Measurements from ENCODE around the gene TRIM22.

DNA sequence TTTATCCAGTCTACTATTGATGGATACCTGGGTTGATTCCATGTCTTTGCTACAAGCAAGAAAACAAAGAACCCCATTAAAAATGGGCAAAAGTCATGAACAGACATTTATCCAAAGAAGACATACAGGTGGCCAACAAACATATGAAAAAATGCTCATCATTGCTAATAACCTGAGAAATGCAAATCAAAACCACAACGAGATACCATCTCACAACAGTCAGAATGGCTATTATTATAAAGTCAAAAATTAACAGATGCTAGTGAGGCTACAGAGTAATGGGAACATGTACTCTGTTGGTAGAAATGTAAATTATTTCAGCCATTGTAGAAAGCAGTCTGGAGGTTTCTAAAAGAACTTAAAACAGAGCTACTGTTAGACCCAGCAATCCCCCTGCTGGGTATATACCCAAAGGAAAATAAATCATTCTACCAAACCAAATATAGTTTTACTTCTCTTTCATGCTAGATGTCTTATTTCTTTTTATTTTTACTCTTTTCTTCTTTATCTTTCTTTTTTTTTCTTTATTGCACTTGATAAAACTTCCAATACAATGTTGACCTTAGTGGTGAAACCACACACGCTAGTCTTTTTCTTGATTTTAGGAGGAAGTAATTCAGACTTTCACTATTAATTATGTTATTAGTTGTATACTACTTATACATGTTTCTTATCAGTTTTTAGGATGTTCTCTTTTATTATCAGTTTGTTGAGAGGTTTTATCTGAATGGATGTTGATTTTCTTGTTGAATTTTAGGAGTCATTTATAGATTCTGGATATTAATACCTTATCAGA lies 14.3 kb downstream of the TRIM22 start:
- no peak for TF ChIP-seq CTCF (IDR thresholded peaks at IDR 0.05; ENCODE audit: low read depth, low read length)
- TF ChIP-seq EZH2phosphoT487 (IDR thresholded peaks at IDR 0.05; ENCODE audit: low read depth), result no peak
